ENCODE measurements around the gene CDC42.

CDC42 gene

DNA sequence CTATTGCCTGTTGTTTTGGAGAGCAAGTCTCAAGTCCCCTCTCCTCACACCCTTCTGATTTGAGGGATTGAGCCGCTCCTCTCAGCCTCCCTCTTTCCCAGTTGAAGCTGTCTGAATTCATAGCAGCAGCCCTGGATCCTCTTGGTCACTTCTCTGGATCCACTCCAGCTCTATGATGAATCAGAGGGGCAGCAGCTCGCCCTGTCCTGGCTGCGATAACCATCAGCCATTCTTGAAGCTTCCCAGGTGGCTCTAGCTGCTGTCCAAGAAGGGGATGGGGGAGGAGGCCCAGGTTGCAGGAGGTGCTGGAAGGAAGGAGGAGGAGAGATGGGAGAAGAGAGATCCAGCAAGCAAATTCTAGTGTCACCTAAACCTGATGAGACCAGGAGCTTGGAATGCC, 59.1 kb downstream of the CDC42 start:
- DNase-seq = no peak

- DNase-seq = no peak
These were observed 60.0 kb downstream of the CDC42 start for GRCh38 chr1:22112554-22112953.

GRCh38 chr1:22114083-22115012, 61.8 kb downstream of the CDC42 start:
- no peak for DNase-seq

DNA sequence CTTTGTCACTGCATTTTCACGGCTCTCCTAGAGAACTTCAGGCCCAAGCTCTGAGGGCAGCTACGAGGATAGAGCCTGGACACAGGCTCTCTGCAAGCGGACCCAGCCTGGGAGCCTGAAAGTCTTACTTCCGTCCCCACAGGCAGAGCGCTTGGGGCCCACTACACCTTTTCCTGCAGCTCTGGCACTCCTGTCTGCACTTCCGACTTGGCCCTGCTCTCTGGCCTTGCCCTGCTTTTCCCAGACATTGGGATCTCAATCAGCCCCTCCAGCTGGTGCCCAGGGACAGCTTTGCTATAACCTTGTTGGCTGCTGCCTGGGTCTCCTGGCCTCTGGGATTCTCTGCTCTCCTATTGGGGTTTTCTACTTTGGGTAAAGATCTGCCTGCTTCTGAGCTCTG, 62.8 kb downstream of the CDC42 start:
- DNase-seq = no peak

DNA sequence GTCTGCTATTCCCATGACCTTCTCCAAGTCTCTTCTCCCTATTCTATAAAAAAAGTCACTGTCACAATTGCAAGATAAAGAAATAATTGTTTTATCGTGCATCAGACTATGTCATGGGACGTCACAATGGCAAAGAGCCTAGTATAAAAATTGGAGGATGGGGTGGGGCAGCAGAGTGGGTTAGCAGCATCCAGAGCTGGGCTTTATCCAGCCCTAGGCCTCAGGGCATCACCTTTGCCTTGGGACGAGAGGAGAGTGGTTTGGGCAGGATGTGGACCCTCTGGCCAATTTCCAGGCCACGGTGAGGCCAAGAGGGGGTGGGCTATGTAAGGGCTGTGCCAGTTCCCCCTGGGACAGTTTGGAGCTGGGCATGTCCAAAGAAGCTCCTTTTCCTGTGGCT, 64.7 kb downstream of the CDC42 start:
- DNase-seq = no peak

DNA sequence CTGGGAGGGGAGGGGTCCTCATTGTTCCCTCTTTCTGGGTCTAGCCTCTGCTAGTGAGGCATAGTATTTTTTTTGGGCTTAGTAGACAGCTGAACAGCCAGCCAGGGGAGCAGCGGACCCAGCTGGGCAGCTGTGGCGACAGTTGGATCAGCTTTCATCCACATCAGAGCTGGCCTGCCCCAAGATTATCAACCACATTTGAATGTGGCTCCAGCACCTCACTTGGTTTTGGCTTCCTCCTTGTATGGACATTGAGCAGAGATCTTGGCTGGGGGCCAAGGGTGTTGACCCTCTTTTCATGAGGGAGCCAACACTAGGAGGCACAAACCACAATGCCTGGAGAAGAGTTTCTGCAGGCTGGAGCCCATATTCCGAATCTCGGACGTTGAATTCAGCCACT, 65.3 kb downstream of the CDC42 start:
- DNase-seq = no peak

DNA sequence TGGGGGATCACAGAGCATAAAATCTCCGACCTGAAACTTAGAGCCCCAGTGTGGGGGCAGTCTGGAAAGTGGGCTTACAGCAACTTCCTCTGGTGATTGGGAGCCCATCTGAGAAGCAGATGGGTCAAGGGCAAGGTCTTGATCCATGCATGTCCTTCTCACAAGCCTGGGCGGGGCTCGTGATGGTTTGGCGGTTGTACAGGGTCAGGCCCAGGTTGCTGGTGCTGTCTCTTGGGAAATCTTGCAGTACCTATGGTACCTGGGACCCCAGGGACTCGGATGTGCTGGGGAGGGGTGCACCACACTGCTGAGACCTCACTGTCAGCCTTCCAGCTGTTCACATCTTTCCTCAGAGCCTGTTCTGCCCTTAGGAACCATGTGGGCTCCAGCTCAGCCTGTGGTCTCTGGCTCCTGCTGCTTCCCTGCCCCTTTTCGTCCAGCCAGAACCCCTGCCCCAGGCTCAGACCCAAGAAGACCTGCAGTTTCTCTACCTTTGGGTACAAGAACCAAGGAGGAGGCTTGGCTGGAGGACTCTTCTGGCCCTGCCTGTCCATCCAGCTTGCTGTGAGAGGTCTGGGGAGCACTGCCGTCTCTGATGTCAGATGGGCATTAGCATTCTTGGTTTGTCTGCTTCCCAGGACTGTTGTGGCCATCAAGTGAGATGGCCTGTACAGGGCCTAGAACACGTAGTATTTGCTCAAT, 65.9 kb downstream of the CDC42 start:
- no peak for DNase-seq

GRCh38 chr1:22119626-22120468, 67.3 kb downstream of the CDC42 start:
- no peak for DNase-seq

- DNase-seq = no peak
These were observed 67.9 kb downstream of the CDC42 start for GRCh38 chr1:22120469-22120790.

DNA sequence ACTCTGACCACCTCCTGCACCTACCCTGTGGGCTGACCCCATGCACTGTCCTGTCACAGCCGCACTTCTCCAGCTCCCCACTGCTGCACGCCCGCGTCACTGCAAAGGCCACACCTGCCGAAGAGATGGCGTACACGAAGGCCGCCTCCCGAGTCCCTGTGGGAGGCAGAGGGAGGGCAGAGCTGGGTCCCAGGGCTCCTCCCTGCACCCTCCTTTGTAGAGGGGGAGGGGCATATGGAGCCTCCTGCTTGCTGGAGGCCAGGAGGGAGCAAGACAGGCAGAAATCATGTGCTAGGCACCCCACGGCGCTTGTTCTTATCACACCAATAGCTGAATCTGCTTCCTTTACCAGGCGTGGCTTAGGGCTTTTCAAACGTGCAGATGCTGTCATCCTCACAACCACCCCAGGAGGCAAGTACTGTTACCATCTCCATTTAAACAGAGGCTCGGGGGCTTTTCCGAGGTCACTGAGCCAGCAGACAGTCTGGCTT, 69.0 kb downstream of the CDC42 start:
- DNase-seq = no peak

DNA sequence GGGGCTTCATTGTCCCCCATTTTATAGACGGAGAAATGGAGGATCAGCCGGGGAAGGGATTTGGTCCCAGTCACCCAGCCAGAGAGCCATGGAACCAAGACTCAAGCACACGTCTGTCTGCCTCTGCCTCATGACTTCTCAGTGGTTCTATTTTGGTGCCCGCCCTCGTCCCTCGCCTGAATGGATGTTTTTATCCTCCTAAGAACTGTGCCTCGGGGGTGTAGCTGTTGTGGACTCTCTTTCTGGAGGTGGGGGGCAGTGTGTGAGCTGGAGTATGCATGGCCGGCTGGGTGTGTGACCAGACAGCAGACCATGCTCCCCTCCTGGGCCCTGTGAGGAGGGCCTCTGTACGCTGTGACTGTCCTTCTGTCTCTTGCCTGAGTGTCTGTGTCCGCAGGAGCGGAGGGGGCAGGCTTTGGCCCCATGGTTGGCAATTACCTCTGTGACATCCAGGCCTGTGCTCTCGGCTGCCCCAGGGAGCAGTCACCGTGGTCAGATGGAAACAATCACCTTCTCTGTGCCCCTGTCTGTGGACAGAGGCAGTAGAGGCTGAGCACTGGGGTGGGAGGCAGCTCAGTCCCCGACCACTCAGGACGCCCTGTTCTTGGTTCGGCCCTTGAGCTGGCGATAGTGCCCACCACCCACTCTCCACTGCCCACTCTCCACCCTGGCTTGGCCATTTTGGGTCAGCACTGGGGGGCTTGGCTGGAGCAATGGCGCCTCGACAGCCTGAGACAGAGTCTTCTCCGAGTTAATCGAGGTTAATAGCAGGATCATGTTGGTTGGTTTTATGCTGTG, 70.0 kb downstream of the CDC42 start:
- DNase-seq = no peak

DNA sequence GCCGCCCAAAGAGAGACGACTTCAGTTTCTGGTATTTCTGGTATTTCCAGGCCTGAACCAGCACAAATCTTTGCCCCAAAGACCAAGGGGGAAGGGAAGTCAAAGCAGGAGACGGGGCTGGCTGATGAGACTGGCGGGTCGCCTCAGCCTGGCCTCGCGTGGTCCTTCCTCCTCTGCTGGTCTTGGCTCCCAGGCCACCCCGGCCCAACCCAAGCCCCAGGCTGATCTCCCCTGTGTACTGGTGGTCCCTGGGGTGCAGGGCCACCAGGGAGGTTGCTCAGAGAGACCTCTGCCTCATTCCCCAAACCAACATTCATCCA, 70.5 kb downstream of the CDC42 start:
- DNase-seq = no peak

GRCh38 chr1:22123901-22124404, 71.4 kb downstream of the CDC42 start:
- no peak for DNase-seq

DNA sequence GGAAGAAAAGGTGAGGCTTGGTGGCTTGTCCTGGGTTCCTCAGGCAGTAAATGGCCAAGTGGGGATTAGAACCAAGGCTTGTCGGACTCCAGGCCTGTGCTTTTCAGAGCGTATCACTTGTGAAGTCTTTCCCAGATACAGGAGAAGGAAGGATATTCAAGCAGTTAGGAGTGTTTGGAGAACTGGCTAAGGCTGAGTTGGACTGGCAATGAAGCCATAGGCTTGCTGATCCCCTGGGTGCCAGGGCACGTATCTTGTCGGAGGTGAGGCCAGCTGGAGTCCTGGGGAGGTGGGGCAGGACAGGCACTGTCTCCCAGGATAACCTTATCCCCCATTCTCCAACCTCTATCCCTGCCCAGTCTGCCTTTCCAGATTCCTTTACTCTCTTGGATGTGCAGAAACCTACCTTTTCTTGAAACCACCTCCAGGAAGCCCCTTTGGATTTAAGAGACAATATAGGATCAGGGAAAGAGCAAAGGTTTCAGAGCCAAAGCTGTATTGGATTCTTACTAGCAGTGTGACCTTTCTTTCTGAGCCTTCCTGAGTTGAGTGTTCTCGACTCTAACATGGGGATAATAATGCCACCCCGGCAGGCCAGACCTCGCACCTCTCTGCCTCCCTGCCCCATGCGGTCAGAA, 72.2 kb downstream of the CDC42 start:
- no peak for DNase-seq

DNA sequence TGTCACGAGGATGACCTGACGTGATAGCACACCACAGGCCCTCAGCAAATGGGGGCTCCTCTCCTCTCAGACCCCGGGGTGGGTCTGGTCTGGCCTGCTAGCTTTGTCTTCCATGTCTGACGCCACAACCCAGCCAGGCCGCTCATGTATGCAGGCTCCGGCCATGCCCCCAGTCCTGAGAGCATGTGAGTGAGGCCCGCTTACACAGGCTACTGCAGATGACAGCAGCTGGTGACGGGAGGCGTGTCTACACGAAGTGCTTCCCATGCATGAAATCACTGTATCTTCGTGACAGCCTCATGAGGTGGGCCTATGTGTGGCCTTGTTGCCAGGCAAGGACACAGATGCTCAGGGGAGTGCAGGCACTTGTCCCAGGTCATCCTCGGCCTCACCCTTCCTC, 74.0 kb downstream of the CDC42 start:
- no peak for DNase-seq

DNA sequence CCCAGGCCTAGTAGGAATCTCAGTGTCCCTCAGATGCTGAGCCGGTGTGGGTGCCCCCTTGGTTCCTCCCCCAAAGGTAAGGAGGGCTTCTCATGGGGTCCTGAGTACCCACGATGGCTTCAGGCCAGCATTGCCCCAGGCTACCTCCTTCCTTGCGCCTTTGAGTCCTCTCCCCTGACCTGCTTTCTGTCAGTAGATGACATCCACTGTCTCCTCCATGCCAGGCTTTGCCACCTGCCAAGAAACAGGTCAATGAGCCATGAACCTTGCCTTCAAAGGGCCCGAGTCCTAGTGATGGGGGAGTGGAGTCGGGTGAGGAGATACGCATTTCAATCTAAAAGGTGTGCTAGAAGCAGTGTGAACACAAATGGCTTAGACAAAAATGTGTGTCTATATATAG, 74.7 kb downstream of the CDC42 start:
- no peak for DNase-seq

- no peak for DNase-seq
These were observed 75.2 kb downstream of the CDC42 start for GRCh38 chr1:22127731-22128130.

- no peak for DNase-seq
These were observed 75.9 kb downstream of the CDC42 start for GRCh38 chr1:22128392-22128791.

- DNase-seq = no peak
These were observed 77.1 kb downstream of the CDC42 start for GRCh38 chr1:22129501-22130117.

DNA sequence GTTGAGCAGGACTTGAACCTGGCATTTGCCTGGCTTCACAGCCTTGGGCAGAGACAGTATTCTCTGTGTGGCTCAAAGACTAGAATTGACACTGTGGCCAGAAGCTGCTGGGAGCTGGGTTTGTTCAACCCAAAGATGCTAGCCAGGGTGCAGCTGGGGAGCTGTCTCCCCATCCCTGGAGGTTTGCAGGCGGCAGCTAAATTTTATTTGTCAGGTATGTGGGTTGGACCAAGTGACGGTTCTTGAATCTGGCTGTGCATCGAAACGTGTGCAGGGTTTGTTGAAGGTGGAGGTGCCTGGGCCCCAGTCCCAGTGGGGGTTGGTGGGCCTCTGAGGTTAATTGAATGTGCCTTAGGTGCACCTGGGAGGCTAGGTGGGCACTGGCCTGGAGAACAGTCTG, 78.6 kb downstream of the CDC42 start:
- DNase-seq = no peak

DNA sequence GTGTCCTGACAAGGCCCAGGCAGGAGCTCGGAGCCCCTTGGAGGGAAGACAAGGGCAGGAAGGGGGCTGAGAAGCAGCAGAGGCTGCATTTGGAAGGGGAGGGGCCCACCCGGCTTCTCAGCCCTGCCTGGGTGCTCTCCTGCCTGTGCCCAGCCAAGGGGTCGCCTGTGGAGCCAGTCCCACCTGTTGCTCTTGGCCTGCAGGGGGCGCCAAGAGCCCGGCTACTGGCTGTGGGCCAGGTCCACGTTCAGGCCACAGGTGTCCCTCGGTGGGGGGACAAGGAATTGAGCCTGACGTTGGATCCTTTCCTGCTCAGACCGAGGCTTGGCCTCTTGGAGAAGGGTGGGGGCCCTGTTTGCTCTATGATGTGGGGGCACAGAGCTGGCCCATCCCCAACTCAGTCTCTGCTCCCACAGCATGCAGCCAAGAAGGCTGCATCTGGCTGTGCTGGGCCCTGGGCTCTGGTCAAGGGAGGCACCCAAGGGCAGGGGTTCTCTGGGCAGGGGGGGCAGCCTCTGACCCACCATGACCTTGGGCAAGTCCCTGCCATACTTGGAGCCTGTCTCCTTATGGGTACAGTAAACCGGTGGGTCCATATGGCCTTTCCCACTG, 79.5 kb downstream of the CDC42 start:
- DNase-seq = peak; percentile 44 to 50
